T1000 (cell line): ENCODE data around the gene CPAMD8.

Experiments used
- DNase-seq: peaks from one replicate; lab custom pipeline; 2025; ENCODE audit warnings: mixed read lengths; lab: John Stamatoyannopoulos, UW

CPAMD8 gene

GRCh38 chr19:16920816-16921529 is 105.6 kb downstream of the CPAMD8 start:
- DNase-seq = peak; percentile 79

- DNase-seq = no peak
Observed at GRCh38 chr19:16919496-16919895, 107.1 kb downstream of the CPAMD8 start.

DNA sequence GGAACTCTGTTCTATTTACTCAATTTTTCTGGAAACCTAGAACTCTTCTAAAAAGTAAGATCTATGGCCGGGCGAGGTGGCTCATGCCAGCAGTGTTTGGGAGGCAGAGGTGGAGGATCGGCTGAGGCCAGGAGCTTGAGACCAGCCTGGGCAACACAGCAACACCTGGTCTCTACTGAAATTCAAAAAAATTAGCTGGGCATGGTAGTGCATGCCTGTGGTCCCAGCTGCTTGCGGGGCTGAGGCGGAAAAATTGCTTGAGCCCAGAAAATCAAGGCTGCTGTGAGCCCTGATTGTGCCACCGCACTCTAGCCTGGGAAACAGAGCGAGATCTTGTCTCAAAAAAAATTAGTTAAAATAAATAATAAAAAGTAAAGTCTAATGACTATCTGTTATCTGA is 109.2 kb downstream of the CPAMD8 start:
- DNase-seq = no peak

- DNase-seq = no peak
Observed at GRCh38 chr19:16915734-16916133, 110.9 kb downstream of the CPAMD8 start.

GRCh38 chr19:16915135-16915534 is 111.5 kb downstream of the CPAMD8 start:
- no peak for DNase-seq

DNA sequence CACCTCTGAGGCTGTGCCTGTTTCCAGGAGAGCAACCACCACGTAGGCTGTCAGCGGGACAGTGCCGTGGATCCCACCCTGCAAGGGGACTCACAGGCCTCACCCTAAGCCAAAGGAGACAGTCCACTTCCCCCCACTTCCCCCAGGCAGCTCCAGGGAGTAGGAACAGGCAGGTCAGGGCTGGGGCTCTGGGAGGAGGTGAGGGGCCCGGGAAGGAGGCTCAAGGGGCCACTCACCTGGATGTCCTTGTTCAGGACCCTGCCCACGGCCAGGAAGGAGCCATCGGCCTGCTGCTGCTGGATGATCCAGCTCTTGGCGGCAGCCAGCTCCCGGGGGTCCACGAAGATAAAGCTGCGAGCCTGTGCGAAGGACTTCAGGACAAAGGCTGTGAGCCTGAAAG is 112.2 kb downstream of the CPAMD8 start:
- DNase-seq = no peak

DNA sequence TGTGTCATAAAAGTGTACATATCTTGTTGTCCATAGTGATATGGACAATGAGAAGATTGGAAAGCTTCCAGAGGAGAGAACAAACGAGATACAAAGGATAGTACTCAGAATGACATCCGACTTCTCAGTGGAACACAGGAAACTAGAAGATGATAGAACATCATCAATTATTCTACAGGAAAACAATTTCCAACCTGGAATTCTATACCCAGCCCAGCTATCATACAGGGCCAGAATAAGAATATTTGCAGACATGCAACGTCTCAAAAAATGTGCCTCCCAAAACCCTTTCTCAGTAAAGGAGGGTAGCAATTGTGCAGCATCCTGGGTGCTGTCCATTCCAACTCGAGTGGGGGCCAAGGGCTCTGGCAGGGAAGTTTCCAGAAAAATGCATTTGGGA is 113.8 kb downstream of the CPAMD8 start:
- no peak for DNase-seq

GRCh38 chr19:16911046-16911445 is 115.6 kb downstream of the CPAMD8 start:
- DNase-seq = no peak

- DNase-seq = no peak
Observed at GRCh38 chr19:16908759-16909158, 117.9 kb downstream of the CPAMD8 start.

DNA sequence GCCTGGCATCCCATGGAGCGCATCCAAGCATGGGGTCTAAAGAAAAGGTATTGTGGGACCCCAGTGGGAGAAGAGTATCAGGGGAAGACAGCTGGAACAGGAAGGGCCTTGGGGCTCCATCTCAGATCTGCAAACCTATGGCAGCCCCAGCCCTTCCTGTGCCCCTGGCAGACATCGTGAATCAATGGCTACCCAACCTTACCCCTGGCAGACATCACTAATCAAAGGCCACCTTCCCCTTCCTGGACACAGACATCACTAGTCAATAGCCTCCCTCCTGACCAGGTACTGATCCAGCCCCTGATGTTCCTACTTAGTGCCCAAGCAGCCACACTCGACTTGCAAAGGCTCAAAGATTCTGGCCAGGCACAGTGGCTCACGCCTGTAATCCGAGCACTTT is 122.0 kb downstream of the CPAMD8 start:
- no peak for DNase-seq

- no peak for DNase-seq
Observed at GRCh38 chr19:16903347-16903746, 123.3 kb downstream of the CPAMD8 start.

GRCh38 chr19:16902545-16902944 is 124.1 kb downstream of the CPAMD8 start:
- DNase-seq = no peak

- no peak for DNase-seq
Observed at GRCh38 chr19:16901491-16902175, 125.0 kb downstream of the CPAMD8 start.

- no peak for DNase-seq
Observed at GRCh38 chr19:16899566-16900075, 127.0 kb downstream of the CPAMD8 start.

DNA sequence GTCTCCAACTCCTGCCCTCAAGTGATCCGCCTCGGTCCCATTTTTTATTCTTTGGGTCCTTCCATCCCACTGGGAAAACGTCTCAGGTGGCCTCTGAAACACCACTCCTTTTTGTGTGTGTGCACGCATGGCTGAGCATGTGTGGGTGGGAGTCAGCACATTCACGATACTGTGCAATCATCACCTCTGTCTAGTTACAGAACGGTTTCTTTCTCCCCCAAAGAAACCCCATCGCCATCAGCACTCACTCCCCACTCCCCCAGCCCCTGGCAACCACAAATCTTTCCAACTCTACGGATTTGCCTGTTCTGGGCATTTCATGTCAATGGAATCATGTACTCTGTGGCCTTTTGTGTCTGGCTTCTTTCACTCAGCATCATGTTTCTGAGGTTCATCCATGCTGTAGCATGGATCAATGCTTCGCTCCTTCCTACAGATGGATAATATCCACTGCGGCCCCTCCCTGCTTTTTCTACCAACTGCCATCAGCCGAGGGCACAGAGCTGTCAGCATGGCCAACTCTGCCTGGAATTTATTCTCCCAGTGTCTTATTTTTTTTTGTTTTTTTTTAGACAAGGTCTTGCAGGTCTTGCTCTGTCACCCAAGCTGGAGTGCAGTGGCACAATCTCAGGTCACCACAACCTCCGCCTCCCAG is 128.1 kb downstream of the CPAMD8 start:
- DNase-seq = no peak

GRCh38 chr19:16897856-16898161 is 128.8 kb downstream of the CPAMD8 start:
- DNase-seq = no peak

- DNase-seq = peak; percentile 89
Observed at GRCh38 chr19:16897029-16897855, 129.4 kb downstream of the CPAMD8 start.

DNA sequence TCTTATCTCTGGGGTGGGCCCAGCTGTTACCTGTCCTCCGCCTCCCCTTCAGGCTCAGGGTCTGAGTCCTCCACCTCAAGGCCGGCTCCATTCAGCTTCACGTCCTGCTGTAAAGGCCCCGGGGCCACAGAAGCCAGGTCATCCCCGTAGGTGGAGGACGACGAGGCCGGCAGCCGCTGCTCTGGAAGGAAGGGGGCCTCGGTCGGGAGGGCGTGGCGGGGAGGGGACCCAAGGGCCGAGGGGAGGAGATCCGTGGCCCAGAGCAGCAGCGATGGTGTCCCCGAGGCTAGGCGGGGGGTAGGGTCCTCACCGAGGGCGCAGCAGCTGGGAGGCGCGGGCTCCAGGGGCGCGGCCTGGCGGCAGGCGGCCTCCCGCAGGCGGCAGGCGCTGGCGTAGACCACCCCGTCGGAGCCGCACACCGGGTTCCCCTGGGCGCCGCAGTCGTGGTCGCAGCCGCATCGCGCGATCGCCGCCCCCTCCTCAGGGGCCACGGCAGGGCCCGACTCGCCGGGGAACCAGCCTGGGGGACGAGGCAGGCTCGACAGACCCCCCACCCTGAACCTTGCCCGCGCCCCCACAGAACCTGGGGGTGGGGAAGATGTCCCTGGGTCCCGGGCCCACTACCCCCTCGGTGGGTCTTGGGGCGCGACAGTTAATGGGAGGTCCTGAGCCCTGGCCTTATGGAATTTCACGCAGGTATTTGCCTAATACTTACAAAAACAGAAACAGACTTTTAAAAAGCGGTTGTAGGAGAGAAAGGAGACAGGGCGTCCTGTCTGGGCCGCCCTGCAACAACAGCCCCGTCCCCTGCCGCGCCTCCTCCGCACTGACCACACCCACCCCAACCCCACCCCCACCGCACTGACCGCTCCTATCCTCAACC is 130.2 kb downstream of the CPAMD8 start:
- no peak for DNase-seq

DNA sequence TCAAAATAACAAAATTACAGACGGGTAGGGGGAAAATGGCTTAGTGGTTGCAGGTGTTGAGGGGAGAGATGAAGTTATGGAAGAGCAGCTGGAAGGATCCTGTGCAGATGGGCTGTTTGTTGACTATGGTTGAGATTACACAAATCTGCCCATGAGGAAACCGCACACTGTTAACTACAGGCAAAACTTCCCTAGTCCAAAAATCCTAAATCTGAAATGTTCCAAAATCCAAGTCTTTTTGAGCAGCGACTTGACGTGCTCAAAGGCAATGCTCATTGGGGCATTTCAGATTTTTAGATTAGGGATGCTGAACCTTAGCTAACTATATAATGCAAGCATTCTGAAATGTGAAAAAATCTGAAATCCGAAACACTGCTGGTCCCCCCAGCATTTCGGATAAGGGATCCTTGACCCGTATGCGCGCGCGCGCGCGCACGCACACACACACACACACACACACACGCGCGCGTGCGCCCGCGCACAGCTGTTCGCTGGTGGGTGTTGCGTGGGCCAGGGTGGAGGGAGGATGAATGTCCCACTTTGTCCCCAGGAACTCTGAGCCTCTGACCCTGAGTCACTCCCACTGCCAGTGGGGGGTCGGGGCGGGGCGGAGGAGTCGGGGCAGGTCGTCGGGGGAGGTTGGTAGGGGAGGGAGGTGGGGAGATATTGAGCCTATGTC is 131.0 kb downstream of the CPAMD8 start:
- no peak for DNase-seq

- DNase-seq = no peak
Observed at GRCh38 chr19:16894080-16894479, 132.5 kb downstream of the CPAMD8 start.

- DNase-seq = no peak
Observed at GRCh38 chr19:16893686-16893989, 133.0 kb downstream of the CPAMD8 start.
